Subcutaneous adipose tissue (tissue), 4 donors: ENCODE measurements around the gene BCL2. TPM values are rescaled to one million over a fixed set of nuclear protein-coding genes. Genes with fewer than 3 reads are reported as not detected.

ENCODE experiments used
- CTCF ChIP-seq: fragments of 450-650 bp; IDR thresholded peaks from one replicate; pipeline ENCODE4 v1.5.1; 2016; ENCODE audit warnings: low read depth, mild to moderate bottlenecking, control low read depth, antibody characterized with exemption, moderate library complexity
- total RNA-seq, 4 donors: library from RNA; depleted of rRNA; stranded (reverse); fragments of >200 nt; gene quantifications; one replicate each; pipeline ENCODE4 v1.1.0, GENCODE V29; 2016

BCL2 gene
- total RNA-seq, 4 donors from 2014 or later = 50.3 to 82.5 (median 55.9) TPM

GRCh38 chr18:63313396-63313917 lies 6.1 kb downstream of the BCL2 start:
- no peak for TF ChIP-seq CTCF

GRCh38 chr18:63312737-63313395 lies 6.7 kb downstream of the BCL2 start:
- no peak for TF ChIP-seq CTCF

- TF ChIP-seq CTCF = no peak
Measured at GRCh38 chr18:63312019-63312409, 7.6 kb downstream of the BCL2 start.

- no peak for TF ChIP-seq CTCF
Measured at GRCh38 chr18:63311118-63312018, 8.2 kb downstream of the BCL2 start.

GRCh38 chr18:63309422-63309821 lies 10.1 kb downstream of the BCL2 start:
- no peak for TF ChIP-seq CTCF

- no peak for TF ChIP-seq CTCF
Measured at GRCh38 chr18:63307551-63308200, 11.9 kb downstream of the BCL2 start.
